MM.1S (cell line): ENCODE data around the gene APBB2.

Experiments used
- CTCF ChIP-seq: fragments of 300-600 bp; sonication (generic); IDR thresholded peaks from 2 replicates; pipeline ENCODE4 v1.5.1; 2016; ENCODE audit warnings: antibody characterized with exemption, low read length, mixed read lengths
- EZH2 ChIP-seq: fragments of 300-600 bp; sonication (generic); optimal IDR thresholded peaks from 2 replicates; pipeline ENCODE3; 2017; ENCODE audit warnings: low read depth, mild to moderate bottlenecking, antibody characterized with exemption, low read length, mixed read lengths
- EZH2phosphoT487 ChIP-seq: fragments of 300-600 bp; sonication (generic); IDR thresholded peaks from 2 replicates; pipeline ENCODE4 v1.6.1; 2018; ENCODE audit warnings: antibody characterized with exemption, low read length

GRCh38 chr4:41092128-41092527, 122.2 kb downstream of the APBB2 start:
- no peak for TF ChIP-seq CTCF
- TF ChIP-seq EZH2phosphoT487 = no peak
- TF ChIP-seq EZH2 = no peak
